Epidermal melanocyte (primary cell): Measurements from ENCODE around the gene GFOD1.
A peak's percentile ranks its signal among the peaks of the same experiment; 100 is the strongest.

ENCODE experiments used
- DNase-seq: peaks from one replicate; pipeline ENCODE4 v3.0.0; 2011; ENCODE audit warnings: low spot score; ENCODE audit not compliant: insufficient read length

The GFOD1 gene

DNA sequence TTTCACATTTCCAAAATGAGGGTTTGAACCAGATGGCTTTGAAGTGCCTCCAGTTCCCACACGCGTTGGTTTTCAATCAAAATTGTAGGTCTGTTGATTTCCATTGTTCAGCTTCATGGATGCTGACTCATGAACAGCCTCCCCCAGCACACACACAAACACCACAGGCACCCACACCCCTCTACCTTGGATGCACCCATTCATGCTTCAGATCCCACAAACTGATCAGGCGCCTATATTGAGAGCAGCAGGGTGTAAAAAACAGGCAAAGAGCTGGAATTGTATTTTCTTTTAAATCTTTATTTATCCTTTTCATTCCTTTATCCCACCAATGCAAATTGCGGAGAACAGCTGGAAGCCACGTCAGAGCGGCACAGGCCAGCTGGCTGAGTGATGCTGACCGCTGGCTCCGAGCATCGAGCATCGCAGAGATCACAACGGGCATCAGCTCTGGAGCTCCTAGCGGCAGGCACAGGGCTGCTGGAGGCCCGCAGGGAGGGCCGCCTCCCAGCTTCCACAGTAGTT lies 129.8 kb downstream of the GFOD1 start:
- DNase-seq: no peak

DNA sequence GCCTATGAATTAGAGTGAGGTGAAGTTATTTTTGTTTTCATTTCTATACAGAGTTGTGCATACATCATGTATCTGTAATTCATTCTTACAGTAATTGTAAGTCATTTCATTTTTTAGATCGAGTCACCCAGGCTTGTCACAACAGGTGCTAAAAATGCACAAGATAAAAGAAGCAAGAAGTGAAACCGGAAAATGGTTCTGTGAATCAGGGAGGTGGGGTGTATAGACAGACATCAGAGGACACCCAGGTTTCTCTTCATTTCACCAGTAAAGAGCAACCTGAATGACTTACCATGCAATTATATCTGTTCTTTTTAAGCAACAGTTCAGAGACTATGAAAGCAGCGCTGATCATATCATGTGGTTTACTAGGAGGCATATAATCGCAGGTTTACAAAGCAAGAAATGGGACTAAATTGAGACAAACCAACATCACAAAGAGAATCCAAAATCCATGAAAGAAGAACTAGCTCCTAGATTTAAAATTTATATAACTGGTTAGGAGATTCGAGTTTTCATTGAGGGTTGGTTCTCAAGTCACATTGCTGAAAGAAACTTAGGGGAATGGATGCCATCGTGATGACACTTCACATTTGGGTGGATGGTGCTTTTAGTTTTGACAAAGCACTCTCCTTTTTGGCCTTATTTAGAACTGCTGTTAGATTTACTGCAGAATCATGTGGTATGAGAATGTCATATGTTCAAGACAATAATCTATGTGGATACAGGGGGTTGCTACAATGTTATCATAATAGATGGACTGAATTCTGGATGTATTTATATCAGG lies 131.2 kb downstream of the GFOD1 start:
- no peak for DNase-seq

DNA sequence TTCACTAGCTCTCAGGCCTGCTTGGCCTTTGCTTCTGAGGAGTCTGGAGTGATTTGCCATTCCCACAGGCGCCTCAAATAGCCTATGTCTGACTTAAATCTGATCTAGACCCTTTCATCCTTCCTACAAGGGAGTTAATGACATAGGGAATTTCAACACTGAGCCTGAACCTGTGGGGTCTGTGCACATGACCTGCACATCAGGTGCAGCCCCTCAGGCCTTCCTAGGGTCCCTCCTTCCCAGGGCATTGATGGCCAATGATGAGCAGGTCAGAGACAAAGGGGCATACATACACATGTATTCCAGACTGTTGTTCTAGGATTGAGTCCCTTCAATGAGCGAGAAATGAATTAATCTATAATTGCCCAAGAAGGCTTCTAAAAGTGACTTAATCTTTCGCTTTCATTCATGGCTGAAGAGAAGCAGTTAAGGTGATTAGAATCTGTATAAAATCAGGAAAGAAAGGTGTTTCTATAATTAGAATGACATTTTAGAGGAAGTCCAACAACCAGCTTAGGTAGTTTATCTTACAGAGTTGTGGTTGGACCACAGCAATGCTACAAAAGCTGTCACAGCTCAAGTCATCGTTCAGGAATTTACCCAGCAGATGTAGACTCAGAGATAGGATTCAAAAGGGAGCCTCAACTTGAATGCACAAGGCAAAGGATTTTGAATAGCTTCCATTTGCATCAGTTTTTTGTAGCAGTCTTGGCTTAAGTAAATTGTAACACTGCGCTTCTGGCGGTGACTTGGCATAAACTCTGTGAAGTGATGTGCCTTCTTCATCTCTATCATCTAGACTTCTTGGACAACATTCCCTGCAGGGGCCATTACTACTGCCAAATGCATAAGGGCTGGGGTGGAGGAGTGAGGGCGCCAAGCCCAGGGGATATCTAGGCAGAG lies 132.1 kb downstream of the GFOD1 start:
- no peak for DNase-seq

- DNase-seq: no peak
These were observed 132.9 kb downstream of the GFOD1 start for GRCh38 chr6:13354331-13355042.

- DNase-seq: no peak
These were observed 135.2 kb downstream of the GFOD1 start for GRCh38 chr6:13352165-13352564.

DNA sequence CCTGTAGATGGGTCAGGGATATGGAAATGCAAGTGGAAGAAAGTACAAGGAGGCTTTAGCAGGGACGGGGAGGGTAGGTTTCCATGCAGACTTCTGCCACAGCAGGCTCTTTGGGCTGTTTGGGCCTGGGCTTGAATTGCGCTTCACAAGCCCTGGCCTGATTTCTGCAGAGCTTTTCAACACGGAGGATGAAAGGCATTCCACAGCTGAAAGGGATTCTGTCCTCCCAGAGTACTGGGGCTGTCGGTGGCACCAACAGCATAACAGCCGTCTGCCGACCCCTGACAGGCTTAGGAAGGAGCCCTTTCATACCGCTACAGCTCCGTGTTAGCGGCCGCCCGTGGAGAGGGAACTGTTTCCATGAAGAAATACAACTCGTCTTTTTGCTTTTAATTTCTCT lies 136.1 kb downstream of the GFOD1 start:
- no peak for DNase-seq

- DNase-seq: no peak
These were observed 137.4 kb downstream of the GFOD1 start for GRCh38 chr6:13349811-13350506.

- DNase-seq: no peak
These were observed 138.9 kb downstream of the GFOD1 start for GRCh38 chr6:13348334-13349113.

GRCh38 chr6:13346245-13346644 lies 141.2 kb downstream of the GFOD1 start:
- no peak for DNase-seq

GRCh38 chr6:13342414-13343019 lies 144.9 kb downstream of the GFOD1 start:
- no peak for DNase-seq

GRCh38 chr6:13339863-13340630 lies 147.4 kb downstream of the GFOD1 start:
- DNase-seq: no peak

- no peak for DNase-seq
These were observed 149.4 kb downstream of the GFOD1 start for GRCh38 chr6:13338038-13338437.

GRCh38 chr6:13336553-13336952 lies 150.8 kb downstream of the GFOD1 start:
- DNase-seq: peak; percentile 81

GRCh38 chr6:13334953-13335352 lies 152.4 kb downstream of the GFOD1 start:
- DNase-seq: no peak

- no peak for DNase-seq
These were observed 155.1 kb downstream of the GFOD1 start for GRCh38 chr6:13332349-13332706.

GRCh38 chr6:13331516-13332348 lies 155.7 kb downstream of the GFOD1 start:
- DNase-seq: no peak

DNA sequence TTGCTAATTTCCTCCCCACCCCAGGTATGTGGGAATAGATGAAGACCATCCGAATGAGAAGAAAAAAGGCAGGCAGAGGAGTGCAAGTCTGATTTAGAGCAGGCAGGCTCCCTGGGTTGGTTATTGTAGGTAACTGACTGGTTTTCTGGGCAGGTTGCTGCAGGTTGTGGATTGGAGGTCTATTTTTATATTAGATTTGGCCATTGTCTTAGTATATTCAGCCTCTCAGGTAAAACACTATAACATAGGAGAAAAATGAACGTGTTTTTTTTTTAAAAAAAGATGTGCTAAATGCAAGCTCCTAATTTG lies 158.6 kb downstream of the GFOD1 start:
- DNase-seq: no peak

DNA sequence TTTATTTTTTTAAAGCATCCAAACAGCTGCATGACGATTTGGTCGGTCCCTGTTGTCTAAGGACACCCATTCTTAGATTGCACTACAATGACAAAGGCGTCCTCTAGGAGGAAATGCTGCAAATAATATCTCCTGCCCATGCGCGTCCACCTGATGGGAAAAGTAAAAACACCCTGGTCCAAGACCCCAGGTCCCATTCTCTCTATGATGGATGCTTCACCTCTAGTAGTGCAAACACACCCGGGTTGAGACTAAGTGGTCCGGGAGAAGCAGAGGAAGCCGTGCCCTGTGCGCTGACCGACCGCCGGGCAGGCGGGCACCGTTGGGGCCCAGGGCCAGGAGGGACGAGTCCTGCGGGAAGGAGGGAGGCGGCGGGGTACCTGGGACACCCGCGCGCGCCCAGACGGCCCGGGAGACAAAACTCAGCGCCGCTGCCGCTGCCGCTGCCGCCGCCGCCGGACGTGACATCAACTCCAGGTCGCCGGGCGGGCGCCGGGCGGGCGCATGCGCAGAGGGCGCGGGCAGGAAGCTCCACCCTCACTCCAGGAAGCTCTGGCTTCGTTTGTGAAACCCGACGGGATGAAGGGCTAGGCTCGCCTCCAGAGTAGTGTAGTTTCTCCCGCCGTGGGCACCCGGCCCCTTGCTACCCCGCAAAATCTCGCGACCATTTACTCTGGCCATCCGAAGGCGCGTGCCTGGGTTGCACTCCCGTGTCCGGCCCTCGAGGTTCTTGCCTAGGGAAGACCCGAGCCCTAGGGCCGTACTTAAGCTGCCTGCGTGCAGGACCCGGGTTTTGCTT lies 159.1 kb downstream of the GFOD1 start, which contains the start of gene TBC1D7:
TBC1D7 (minus strand) TSS at position 462 of the 799 bp plus-strand sequence. CDS start 1,639 bp downstream, outside the sequence.
- peak; percentile 89 for DNase-seq
